Smooth muscle cell of trachea (primary cell): ENCODE measurements around the gene TATDN3. TPM values are rescaled to one million over a fixed set of nuclear protein-coding genes. Genes with fewer than 3 reads are reported as not detected.

Source experiments
- total RNA-seq: library from RNA; depleted of rRNA; stranded (reverse); fragments of >200 nt; gene quantifications from 2 replicates; pipeline ENCODE4 v1.2.1, GENCODE V29; 2014

The TATDN3 gene
- 20.0 and 25.5 TPM in 2 replicates for total RNA-seq

DNA sequence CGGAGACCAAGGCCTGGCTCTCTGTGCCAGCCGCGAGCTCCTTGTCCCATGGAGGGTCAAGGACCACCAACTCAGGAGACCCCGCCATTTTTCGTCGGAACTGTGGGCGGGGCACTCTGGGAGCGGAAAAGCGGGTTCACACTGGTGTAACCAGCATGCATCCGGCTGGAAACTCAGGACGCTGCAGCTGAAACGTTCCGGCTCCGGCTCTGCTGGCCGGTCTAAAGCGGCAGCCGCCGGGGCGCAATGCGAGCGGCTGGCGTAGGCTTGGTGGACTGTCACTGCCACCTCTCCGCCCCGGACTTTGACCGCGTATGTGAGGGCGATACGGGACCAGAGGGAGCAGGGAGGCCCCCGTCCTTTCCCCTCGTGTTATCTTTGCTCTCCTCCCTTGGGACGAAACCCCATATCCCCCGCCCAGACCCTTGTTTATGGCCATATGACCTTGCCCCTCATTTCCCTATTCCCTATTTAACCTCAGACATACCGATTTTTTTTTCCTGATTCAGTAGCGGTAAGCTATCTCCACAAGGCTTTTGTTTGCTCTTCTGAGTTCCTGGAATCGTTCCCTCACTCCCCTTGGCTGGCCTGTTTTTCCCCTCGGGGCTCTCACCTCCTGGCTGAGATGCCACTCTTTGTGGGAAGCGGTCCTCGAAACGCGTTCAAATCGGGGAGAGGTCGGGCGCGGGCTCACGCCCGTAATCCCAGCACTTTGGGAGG is at the start of gene TATDN3, which contains the start of gene NSL1:
Gene TATDN3, plus strand, starts transcription at position 219 of the 720 bp plus-strand sequence. Its CDS starts 28 bp downstream, at position 247.
Gene NSL1, minus strand, starts transcription at position 102 of the 720 bp plus-strand sequence. Its CDS starts 14 bp downstream, at position 88.

DNA sequence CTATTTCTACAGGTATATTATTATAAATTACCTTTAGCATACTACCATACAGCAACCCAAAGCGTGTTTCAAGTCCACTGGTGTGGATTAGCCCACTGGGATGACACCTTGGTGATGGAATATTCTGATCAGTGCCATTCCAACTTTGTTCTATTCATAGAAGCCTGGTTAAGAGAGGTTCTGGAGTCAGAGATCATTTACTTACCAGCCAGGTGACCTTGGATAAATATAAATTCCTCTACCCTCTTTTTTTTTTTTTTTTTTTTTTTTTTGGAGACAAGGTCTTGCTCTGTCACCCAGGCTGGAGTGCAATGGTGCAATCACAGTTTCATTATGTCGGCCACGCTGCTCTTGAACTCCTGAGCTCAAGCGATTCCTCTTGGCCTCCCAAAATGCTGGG is 55.9 kb downstream of the TATDN3 start, which contains the start of gene SPATA45:
Gene SPATA45, minus strand, starts transcription at position 101 of the 400 bp plus-strand sequence. CDS start 11,500 bp downstream, outside the sequence.

DNA sequence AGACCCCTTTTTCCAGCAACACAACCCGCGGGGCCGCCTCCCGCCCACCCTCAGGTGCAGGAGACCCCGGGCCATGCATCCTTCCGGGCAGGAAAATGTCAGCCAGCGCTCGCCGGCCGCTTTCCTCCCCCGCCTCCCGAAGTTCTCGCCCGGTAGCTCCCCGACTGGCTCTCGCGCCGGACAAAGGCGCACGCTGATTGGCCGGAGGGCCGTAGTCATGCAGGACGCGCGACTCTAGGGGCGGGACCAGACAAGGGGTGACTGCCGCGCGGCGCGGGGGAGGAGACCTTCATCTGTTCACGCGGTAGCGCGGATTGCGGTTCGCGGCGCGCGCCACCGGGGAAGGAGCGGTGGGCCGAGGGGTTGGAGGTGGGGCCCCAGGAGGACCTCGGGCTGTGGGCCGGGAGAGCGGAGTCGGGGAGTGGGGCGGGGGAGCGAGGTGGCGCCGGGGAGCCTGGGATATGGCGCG is 66.3 kb downstream of the TATDN3 start, which contains the start of gene FLVCR1:
Gene FLVCR1, plus strand, starts transcription at position 284 of the 469 bp plus-strand sequence. Its CDS starts 178 bp downstream, at position 462.

Other genes starting within 250 kb of the TATDN3 start
- gene ATF3, start 183.1 kb upstream of the TATDN3 start, total RNA-seq, result 5.8 and 12.6 TPM in 2 replicates
- gene BATF3, start 92.1 kb upstream of the TATDN3 start, total RNA-seq, result 1.2 and 3.1 TPM in 2 replicates
- gene NSL1, start 117 bp upstream of the TATDN3 start, total RNA-seq, result 40.2 and 50.0 TPM in 2 replicates
- gene SPATA45, start 55.8 kb downstream of the TATDN3 start, total RNA-seq, result not detected in 2 replicates
- 6.8 and 8.4 TPM in 2 replicates for gene FLVCR1, start 66.4 kb downstream of the TATDN3 start, total RNA-seq
- 0.99 and 1.0 TPM in 2 replicates for gene VASH2, start 158.6 kb downstream of the TATDN3 start, total RNA-seq
- 58.1 and 68.7 TPM in 2 replicates for gene ANGEL2, start 224.0 kb downstream of the TATDN3 start, total RNA-seq